ENCODE measurements around the gene TIRAP. TPM values are rescaled to one million over a fixed set of nuclear protein-coding genes. Genes with fewer than 3 reads are reported as not detected.

The TIRAP gene
- polyA plus RNA-seq, 1 of the 3 experiments (the other 2 are of a cell fraction) = 5.5 TPM

DNA sequence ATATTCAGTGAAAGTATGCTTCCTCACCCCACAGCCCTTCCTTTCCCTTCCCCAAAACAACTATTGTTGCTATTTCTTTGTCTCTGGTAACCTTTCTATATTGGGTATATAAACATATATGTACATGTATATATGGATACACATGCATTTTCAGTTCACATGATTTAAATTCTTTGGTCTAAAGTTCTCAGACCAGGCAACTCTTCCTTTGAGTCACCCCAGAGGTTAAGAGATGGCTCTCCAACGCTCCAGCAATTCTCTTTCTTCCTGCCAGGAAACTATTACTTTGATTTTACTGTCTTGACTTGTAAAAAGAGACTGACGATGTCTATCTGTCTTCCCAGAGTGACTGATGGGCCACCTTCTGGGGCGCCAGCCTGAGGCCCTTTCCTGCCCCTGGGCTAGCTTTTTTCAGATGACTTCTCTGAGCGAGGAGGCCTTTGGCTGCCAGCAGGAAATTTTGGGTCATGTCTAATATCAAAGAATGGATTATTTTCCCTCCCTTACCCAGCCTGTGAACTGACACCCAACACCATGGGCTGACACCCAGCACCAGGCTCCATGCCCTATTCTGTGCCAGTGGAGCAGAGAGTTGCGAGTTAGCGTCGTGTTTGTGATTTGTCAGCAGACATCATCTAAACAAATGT, 58.2 kb downstream of the TIRAP start:
- TF ChIP-seq FOSL2 (IDR thresholded peaks at IDR 0.05; ENCODE audit: borderline replicate concordance, low read depth) = no peak
- TF ChIP-seq ELF1 (IDR thresholded peaks at IDR 0.05) = no peak
- TF ChIP-seq, protein P1, sequence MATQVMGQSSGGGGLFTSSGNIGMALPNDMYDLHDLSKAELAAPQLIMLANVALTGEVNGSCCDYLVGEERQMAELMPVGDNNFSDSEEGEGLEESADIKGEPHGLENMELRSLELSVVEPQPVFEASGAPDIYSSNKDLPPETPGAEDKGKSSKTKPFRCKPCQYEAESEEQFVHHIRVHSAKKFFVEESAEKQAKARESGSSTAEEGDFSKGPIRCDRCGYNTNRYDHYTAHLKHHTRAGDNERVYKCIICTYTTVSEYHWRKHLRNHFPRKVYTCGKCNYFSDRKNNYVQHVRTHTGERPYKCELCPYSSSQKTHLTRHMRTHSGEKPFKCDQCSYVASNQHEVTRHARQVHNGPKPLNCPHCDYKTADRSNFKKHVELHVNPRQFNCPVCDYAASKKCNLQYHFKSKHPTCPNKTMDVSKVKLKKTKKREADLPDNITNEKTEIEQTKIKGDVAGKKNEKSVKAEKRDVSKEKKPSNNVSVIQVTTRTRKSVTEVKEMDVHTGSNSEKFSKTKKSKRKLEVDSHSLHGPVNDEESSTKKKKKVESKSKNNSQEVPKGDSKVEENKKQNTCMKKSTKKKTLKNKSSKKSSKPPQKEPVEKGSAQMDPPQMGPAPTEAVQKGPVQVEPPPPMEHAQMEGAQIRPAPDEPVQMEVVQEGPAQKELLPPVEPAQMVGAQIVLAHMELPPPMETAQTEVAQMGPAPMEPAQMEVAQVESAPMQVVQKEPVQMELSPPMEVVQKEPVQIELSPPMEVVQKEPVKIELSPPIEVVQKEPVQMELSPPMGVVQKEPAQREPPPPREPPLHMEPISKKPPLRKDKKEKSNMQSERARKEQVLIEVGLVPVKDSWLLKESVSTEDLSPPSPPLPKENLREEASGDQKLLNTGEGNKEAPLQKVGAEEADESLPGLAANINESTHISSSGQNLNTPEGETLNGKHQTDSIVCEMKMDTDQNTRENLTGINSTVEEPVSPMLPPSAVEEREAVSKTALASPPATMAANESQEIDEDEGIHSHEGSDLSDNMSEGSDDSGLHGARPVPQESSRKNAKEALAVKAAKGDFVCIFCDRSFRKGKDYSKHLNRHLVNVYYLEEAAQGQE (IDR thresholded peaks at IDR 0.05; ENCODE audit: low read depth, low read length) = no peak
- no peak for TF ChIP-seq JUND (IDR thresholded peaks at IDR 0.05)
- TF ChIP-seq, protein P2, sequence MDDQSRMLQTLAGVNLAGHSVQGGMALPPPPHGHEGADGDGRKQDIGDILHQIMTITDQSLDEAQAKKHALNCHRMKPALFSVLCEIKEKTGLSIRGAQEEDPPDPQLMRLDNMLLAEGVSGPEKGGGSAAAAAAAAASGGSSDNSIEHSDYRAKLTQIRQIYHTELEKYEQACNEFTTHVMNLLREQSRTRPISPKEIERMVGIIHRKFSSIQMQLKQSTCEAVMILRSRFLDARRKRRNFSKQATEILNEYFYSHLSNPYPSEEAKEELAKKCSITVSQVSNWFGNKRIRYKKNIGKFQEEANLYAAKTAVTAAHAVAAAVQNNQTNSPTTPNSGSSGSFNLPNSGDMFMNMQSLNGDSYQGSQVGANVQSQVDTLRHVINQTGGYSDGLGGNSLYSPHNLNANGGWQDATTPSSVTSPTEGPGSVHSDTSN (IDR thresholded peaks at IDR 0.05) = peak; percentile 34
- ChIA-PET CTCF (interaction anchor here (0.9 to 1.4 kb wide), 2 partner anchors 9 to 34 kb away, joined by 3 to 4 read pairs; no protein-coding TSS in a partner anchor), POLR2A (no interaction called here)

DNA sequence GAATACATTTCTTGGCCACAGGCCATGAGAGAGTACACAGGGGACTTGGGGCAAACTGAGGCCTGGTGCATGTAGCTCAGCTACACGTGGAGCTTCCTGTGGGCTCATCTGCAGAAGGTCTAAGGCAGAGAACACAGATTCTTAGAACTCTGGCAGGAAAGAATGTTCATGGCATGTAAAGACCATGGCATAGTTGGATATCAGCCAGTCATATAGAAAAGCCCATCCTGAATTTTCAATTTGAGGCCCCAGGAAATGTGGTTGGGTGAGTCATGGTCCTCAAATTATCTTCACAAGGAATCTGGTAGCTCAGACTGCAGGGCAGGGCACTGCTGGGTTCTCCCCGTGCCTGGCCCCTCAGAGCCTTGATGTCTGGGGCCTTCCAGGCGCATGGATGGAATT, 58.9 kb downstream of the TIRAP start:
- Histone ChIP-seq H3K27me3 (ENCODE audit: insufficient read depth) (no peaks in the 10 kb centered on the region), H3K36me3 (replicated peaks in 1 of 2; ENCODE audit: control insufficient read depth in 1 of 2, insufficient read depth in 2 of 2, low read length in 1 of 2) (peaks cover 4 to 8% of the 10 kb centered on the region in 2 experiments), H3K27ac (ENCODE audit: low read depth in 2 of 2, low read length in 1 of 2) (peak overlapping the region; percentile 63 to 80), H3K4me2 (peak overlapping the region; percentile 35; the same call in 1 of the 2 replicates), H3K79me2 (ENCODE audit: insufficient read depth) (no peaks in the 10 kb centered on the region; the same call in 1 of the 2 replicates), H3K4me3 (ENCODE audit: low read depth in 2 of 2, low read length in 1 of 2) (no peak overlapping the region), H3K9ac (peak overlapping the region; percentile 19; the same call in 1 of the 2 replicates), H3F3A (replicated peaks; ENCODE audit: insufficient read depth) (peaks cover 16% of the 10 kb centered on the region), H4K20me1 (ENCODE audit: insufficient read depth) (no peaks in the 10 kb centered on the region), H2AFZ (ENCODE audit: low read depth) (no peak overlapping the region), H3K9me2 (no peaks in the 10 kb centered on the region), H3K9me3 (no peaks in the 10 kb centered on the region), H3K4me1 (ENCODE audit: control insufficient read depth in 1 of 2, insufficient read depth in 2 of 2, low read depth in 1 of 2, low read length in 1 of 2) (peaks cover 28 to 42% of the 10 kb centered on the region in 2 experiments; a peak in 3 of 4 replicates)
- ChIA-PET CTCF (interaction anchor here (0.7 to 1.1 kb wide), 2 partner anchors 12 to 31 kb away, joined by 3 to 4 read pairs; no protein-coding TSS in a partner anchor), POLR2A (no interaction called here)
- no peak for DNase-seq
- WGBS (ENCODE audit: low lambda C conversion rate) = 34% methylated on average over 3 of the region's 3 CpGs
- TF ChIP-seq, protein P3, sequence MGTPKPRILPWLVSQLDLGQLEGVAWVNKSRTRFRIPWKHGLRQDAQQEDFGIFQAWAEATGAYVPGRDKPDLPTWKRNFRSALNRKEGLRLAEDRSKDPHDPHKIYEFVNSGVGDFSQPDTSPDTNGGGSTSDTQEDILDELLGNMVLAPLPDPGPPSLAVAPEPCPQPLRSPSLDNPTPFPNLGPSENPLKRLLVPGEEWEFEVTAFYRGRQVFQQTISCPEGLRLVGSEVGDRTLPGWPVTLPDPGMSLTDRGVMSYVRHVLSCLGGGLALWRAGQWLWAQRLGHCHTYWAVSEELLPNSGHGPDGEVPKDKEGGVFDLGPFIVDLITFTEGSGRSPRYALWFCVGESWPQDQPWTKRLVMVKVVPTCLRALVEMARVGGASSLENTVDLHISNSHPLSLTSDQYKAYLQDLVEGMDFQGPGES (IDR thresholded peaks at IDR 0.05; ENCODE audit: low read depth, low read length) = no peak
- TF ChIP-seq ELF1 (IDR thresholded peaks at IDR 0.05) (no peak), TEAD4 (IDR thresholded peaks at IDR 0.05; ENCODE audit: borderline replicate concordance, insufficient read depth) (peak; percentile 75; the same call in 1 of the 2 replicates), MXI1 (IDR thresholded peaks at IDR 0.05; ENCODE audit: low read depth, low read length) (no peak), POLR2AphosphoS5 (IDR thresholded peaks at IDR 0.05; ENCODE audit: low read depth, low read length) (peak; percentile 65; the same call in 1 of the 2 replicates), GABPA (IDR thresholded peaks at IDR 0.05; ENCODE audit: low read depth) (no peak), FOXM1 (IDR thresholded peaks at IDR 0.05; ENCODE audit: low read depth) (peak; percentile 30; the same call in 1 of the 2 replicates), RCOR1 (IDR thresholded peaks at IDR 0.05; ENCODE audit: low read length) (no peak), TCF12 (IDR thresholded peaks at IDR 0.05) (peak; percentile 88), GATA2 (CRISPR knock-in tag; IDR thresholded peaks at IDR 0.05) (no peak), MEF2A (IDR thresholded peaks at IDR 0.05; ENCODE audit: borderline replicate concordance, low read depth) (peak; percentile 77; the same call in 1 of the 2 replicates), FOXJ3 (CRISPR knock-in tag; IDR thresholded peaks at IDR 0.05) (no peak), RXRA (IDR thresholded peaks at IDR 0.05; ENCODE audit: borderline replicate concordance, low read depth) (peak; percentile 90)
- TF ChIP-seq, protein P1 (IDR thresholded peaks at IDR 0.05; ENCODE audit: low read depth, low read length) = 0 out of 2 replicates have a peak, but pooled peaks have one; percentile 42

More for the DNA sequence above, 58.2 kb downstream of the TIRAP start:
- Histone ChIP-seq H3K79me2 (ENCODE audit: insufficient read depth) (no peaks in the 10 kb centered on the region; the same call in 1 of the 2 replicates), H3K27me3 (ENCODE audit: insufficient read depth) (no peaks in the 10 kb centered on the region), H3K4me1 (ENCODE audit: control insufficient read depth in 1 of 2, insufficient read depth in 2 of 2, low read depth in 1 of 2, low read length in 1 of 2) (peaks cover 25 to 36% of the 10 kb centered on the region in 2 experiments; a peak in 3 of 4 replicates), H3K9me3 (no peaks in the 10 kb centered on the region), H3K4me2 (peak overlapping the region; percentile 28; the same call in 1 of the 2 replicates), H3K36me3 (replicated peaks in 1 of 2; ENCODE audit: control insufficient read depth in 1 of 2, insufficient read depth in 2 of 2, low read length in 1 of 2) (peaks cover 4 to 8% of the 10 kb centered on the region in 2 experiments), H3K9me2 (no peaks in the 10 kb centered on the region), H2AFZ (ENCODE audit: low read depth) (no peak overlapping the region), H3F3A (replicated peaks; ENCODE audit: insufficient read depth) (peaks cover 16% of the 10 kb centered on the region), H4K20me1 (ENCODE audit: insufficient read depth) (no peaks in the 10 kb centered on the region), H3K27ac (ENCODE audit: low read depth in 2 of 2, low read length in 1 of 2) (peak overlapping the region; percentile 63 to 80), H3K4me3 (ENCODE audit: low read depth in 2 of 2, low read length in 1 of 2) (no peak overlapping the region), H3K9ac (no peak overlapping the region)
- DNase-seq = no peak
- WGBS (ENCODE audit: low lambda C conversion rate) = 80% methylated on average over 7 of the region's 7 CpGs
